DMS153 treated with DMSO at 0.1 percent for 48 hours (cell line): ENCODE results near the gene PVALEF.

ENCODE experiments used
- DNase-seq: peaks from one replicate; lab custom pipeline; 2025; ENCODE audit not compliant: unreplicated experiment; lab: John Stamatoyannopoulos, UW

PVALEF gene

DNA sequence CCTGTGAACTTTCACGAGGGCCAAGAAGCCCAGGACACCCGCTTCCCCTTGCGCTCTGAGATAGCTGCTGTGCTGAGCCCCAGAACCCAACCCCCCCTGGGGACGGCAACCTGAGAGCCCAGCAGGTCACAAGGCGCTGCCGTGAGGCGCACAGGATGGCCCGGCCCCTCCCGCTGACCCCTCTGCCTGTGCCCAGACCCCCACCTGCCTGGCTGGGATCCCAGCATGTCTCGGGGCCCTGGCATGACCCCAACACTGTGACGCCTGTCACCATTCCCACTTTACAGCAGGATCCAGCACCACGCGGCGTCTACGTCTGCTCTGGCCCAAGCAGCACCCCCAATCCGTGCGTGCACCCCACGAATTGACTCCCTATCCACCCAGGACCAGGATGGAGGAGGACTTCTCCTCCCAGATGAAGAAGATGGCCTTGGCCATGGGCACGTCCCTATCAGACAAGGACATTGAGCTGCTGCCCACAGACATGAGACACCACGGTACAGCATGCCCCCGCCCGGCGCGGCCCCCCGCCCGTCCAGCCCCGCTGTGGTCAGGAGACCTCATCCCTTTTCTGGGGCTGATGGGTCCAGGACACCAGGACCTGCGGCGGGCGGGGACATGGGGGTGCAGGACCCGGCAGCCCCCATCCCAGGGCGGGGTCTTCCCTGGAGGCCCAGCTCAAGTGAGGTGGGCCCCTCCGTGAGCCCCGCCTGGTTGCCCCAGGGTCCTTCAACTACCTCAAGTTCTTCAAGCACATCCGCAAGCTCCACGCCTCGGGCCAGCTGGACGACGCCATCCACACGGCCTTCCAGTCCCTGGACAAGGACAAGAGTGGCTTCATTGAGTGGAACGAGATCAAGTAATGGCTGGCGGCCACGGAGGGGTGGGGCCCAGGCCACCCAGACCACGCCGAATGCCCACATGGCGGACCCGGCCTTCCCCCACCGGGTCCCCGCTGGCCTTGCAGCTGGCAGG lies 15.8 kb downstream of the PVALEF start:
- no peak for DNase-seq

GRCh38 chr17:81181811-81182185 lies 16.5 kb downstream of the PVALEF start:
- no peak for DNase-seq

DNA sequence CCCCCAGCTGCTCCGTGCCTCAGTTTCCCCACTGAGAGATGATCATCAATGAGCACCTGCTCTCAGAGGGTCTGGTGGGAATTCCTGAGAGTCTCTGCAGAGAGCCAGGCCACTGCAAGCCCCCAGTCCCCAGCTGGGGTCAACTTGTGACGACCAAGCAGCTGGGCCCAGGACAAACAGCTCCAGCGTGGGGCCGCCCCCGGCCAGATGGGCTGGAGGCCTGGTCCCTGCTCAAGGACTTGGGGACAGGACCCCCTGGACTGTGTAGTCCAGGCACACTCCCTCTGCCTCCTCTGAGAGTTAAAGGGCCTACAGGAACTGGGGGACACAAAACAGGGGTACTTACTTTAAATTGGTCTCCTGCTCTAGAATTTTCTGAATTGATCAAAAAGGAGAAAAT lies 17.3 kb downstream of the PVALEF start:
- DNase-seq: no peak

DNA sequence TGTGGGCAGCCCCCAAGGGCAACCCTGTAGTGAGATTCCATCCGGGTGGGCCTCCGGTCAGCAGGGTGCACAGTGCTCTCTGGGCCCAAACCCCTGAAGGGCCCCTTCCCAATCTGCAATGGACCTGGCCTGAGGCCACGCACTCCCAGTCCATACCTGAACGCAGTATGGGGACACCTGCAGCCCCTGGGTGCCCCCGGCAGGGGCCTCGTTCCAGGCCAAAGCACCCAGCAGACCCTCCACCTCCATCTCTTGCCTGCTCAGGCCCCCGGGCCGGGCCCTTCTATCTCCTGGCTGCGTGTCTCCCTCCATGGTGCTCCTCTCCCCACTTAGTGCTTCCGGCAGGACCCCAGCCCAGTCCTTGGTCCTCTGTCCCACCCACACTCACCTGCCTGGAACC lies 18.0 kb downstream of the PVALEF start:
- no peak for DNase-seq

DNA sequence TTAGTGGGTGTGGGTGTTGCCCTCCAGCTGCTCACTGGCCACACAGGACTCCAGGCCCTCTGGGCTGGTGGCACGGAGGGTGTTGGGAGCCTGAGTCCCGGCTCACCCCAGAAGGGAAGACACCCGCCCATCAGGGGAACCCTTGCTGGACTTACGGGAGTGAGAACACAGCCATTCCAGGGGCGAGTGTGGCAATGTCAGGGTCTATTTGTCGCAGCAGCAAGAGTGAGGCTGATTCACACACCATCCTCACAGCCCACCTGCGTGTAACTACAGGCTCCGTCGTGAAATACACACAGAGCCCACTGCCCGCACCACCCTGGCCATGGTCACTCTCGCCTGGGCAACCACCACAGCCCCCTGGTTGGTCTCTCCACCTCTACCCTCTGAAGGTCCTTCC lies 18.5 kb downstream of the PVALEF start:
- no peak for DNase-seq

DNA sequence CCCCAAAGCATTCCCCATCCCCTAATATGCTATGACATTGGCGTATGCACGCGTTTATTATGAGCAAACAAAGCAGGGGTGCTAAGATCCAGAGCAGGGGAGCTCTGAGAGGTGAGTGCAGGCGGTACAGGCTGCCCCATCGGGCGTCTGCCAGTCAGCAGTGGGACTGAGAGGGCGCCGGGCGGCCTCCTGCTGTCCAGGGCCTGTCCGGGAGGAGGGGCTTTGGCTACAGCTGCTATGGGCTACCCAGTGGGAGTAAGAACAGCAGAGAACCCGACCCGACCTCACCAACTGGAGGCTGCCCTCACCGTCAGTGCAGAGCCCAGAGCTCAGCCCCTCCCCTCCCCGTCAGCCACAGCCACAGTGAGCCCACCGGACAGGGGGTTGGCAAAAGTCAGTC lies 19.2 kb downstream of the PVALEF start:
- DNase-seq: no peak

DNA sequence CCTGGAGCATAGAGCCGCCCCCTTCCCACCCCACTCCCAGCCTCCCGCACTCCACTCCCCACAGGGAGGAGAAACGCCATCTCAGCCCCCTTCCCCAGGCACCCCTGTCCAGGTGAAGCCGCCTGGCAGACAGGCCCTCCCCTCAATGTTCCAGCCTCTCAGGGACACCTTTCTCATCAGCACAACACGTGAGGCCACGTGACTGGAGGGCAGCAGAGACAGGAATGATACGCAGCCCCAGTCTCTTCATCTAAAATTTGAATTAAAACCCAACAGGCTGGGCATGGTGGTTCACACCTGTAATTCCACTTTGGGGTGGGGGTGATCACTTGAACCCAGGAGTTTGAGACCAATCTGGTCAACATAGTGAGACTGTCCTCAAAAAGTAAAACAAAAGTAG lies 20.9 kb downstream of the PVALEF start:
- no peak for DNase-seq

DNA sequence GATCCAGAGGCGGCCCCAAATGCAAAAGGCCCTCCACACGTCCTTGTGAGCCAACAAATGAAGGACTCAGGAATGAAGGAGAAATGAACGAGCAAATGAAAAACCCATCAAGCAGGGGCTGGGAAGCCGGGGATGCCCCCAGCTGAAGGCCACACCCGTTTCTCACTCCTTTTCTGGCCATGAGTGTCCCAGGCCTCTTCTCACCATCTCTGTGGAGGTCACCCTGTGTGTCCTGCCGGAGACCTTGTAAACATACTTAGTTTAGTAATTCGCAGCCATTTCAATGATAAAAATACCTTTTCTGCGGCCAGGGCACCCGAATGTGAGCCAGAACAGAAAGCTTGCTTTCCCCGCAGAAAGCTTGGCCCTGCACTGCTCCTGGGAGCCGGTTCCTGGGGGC lies 21.8 kb downstream of the PVALEF start:
- DNase-seq: no peak

DNA sequence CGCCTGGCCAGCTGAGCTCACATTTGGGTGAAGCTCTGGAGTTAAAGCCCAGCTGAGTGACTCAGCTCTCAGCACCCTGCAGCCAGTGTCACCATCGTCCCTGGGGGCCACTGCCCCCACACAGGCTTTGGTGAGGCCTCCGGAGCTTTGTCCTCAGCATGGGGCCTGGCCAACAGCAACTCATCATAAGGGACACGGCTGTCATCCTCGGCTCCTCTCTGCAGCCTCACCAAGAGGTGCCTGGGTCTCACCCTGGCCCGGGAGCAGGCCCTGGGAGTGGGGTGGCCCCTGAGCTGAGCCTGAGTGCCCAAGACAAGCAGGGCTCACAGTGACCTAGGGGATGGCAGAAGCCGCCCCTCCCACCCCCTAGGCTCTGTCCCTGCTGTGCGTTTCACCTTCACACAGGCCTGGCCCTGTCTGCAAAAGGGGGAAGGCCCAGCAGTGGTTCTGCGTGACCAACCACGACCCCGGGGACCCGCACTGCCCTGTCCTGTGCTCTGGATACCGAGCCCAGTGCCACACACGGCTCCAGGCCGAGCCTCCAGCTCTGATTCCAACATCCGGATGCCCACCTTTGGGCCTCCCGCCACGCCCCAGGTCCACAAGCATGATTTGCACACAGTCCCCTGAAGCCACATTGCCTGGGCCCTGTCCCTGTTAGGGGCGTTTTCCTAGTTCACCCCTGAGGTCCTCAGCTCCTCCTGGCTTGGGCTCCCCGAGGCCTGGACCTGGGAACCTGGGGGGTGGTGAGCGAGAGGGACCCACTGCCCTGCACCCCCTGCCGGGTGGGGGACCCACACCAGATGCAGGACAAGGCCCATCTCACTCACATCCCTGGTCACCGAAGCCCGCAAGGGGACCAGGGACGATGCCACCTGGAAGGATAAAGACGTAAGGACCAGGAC lies 22.5 kb downstream of the PVALEF start:
- DNase-seq: no peak

DNA sequence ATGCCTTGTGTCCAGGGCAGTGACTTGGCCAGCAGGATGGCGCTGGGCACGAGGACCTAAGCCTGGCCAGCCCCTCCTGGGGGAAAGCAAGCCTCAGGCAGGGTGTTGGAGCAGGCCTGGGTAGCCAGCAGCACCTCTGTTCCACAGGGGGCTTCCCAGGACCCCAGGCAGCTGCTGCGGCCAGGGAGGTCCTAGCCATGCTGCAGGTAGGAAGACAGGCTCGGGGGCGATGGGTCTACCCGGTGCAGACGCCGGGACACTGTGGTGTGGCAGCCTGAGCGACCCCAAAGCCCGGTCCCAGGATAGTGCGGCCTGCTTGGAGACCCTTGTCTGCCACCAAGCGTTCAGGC lies 23.2 kb downstream of the PVALEF start:
- DNase-seq: no peak

DNA sequence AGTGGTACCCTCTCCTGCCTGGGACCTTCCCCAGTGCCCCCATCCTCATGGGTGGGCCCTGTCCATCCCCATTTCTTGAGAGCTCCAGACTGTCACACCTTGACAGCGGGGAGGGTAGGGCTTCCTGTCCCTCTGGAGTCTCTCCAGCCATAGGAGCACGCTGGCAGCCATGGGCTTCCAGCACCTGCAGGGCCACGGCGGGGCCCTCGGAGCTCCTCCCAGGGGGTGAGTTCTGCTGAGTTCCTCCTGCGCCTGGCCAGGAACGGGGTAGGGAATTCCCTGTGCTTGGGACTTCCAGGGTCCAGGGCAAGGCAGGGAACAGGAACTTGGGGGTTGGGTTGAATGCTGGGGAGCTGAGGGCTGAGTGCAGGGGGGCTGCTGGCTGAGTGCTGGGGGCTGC lies 23.7 kb downstream of the PVALEF start:
- no peak for DNase-seq

- DNase-seq: no peak
These were observed 24.6 kb downstream of the PVALEF start for GRCh38 chr17:81189670-81190530.

GRCh38 chr17:81190591-81190990 lies 25.3 kb downstream of the PVALEF start:
- DNase-seq: no peak

DNA sequence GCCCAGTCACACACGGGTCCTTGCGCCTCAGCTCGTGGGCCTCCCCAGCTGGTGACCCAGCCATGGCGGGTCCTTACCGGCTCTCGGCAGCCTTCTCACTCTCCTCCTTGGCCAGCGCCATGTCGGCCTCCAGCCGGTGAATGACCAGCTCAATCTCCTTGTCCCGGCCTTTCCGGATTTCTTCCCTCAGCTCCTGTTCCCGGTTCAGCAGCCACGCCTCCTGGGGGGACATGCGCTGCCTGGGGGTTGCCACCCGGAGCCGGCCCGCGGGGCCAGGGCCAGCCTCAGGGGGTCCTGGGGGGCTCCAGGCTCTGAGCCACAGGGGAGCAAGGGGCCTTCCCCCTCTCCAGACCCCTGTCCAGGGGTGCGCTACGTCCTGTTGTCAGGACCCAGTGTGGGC lies 25.8 kb downstream of the PVALEF start:
- no peak for DNase-seq

DNA sequence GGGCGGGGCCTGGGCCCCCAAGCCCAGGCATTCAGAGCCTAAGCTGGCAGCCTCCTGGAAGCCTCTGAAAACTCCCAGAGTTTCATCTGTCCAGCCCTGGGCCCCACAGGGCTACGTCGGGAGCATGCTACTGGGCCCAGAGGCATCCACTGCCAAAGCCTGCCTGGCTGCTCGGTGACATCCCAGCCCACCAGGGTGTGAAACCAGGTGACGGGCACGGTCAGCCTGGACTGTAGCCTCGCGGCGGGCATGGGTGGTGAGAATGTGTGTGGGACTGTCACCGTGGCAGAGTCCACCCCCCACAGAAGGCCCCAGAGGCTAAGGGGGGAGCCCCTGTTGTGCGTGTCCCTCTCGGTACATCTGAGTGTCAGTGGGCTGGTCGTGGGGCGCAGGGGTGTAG lies 26.3 kb downstream of the PVALEF start:
- no peak for DNase-seq

GRCh38 chr17:81192386-81193050 lies 27.2 kb downstream of the PVALEF start:
- DNase-seq: no peak

- DNase-seq: no peak
These were observed 27.7 kb downstream of the PVALEF start for GRCh38 chr17:81193051-81193410.

GRCh38 chr17:81193470-81194224 lies 28.3 kb downstream of the PVALEF start:
- no peak for DNase-seq

GRCh38 chr17:81194225-81194760 lies 29.0 kb downstream of the PVALEF start:
- DNase-seq: no peak
